Stimulated activated CD8-positive, alpha-beta memory T cell treated with anti-CD3 and anti-CD28 coated beads, Interleukin-4, amount 100 ng/mL, for 24 hours (primary cell): Measurements from ENCODE around the gene GOT2.
"Not testable (repeated sequence)": the region's sequence is repeated elsewhere in the genome, so short reads cannot be mapped to it uniquely, and the experiment has no call there.

Experiments
- DNase-seq: peaks from one replicate; pipeline ENCODE4 v3.0.0-alpha.2; 2020; ENCODE audit warnings: low read depth

The GOT2 gene

GRCh38 chr16:58717994-58718393 lies 16.1 kb downstream of the GOT2 start:
- DNase-seq: no peak

DNA sequence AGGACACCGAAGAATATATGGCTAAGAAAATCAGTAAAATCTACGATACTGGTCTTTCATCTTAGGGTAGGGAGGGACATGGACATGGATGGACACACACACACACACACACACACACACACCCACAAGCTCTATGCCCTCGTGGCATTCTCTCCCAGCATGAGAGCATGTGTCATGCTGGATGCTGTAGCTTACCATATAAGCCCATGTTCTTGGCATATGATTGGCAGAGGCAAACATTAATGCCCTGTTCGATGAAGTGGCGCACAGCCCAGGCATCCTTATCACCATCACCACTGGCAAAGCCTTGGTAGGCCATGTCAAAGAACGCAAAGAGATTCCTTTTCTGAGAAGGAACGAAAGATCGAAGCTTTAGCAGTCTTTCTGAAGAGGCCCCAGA lies 17.6 kb downstream of the GOT2 start:
- DNase-seq: no peak

DNA sequence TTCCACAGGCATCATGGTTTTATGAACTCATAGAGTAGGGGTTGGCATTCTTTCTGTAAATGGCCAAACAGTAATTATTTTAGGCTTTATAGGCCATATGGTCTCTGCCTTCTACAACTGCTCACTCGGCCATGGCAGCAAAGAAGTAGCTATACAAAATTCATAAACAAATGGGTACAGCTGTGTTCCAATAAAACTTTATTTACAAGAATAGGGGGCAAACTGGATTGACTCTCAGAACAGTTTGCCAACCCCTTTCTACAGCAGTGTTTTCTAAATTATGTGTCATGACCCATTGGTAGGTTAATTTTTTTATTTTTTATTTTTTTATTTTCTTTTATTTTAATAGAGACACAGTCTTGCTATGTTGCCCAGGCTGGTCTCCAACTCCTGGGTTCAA lies 20.4 kb downstream of the GOT2 start:
- no peak for DNase-seq

DNA sequence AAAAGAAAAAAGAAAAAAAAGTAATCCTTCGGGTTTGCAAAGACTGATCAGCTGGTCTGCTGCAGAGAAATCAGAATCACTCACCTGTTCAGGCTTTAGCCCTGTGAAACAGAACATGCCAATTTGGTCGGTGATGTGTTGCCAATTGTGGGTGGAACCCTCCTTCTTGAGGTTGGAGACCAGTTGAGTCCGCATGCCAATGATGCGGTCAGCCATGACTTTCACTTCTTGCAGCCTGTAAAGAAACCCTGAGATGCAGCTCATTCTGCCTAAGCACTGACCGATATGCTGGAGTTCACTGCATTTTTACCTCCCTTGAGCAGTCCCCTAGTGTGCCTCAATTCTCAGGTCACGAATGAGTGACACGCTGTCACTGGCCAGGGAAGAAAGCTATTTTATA lies 24.8 kb downstream of the GOT2 start:
- DNase-seq: no peak

DNA sequence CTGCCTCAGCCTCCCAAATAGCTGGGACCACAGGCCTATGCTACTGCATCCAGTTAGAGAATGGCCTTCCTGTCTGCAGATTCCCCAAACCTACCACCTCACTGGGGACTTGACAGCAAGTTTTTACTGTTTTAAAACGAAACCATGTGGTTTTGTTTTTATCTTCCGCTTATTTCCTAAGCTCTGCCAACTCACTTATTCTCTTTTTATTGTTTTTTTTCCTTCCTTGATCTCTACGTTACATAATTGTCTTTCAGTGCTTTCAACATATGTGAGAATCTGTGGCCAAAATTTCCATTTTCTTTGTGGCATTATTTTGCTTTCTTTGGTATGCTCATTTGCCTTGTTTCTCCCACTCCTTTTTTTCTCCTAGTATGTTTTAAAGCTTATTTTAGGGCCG lies 35.0 kb downstream of the GOT2 start:
- no peak for DNase-seq

GRCh38 chr16:58695368-58695767 lies 38.7 kb downstream of the GOT2 start:
- DNase-seq: no peak

DNA sequence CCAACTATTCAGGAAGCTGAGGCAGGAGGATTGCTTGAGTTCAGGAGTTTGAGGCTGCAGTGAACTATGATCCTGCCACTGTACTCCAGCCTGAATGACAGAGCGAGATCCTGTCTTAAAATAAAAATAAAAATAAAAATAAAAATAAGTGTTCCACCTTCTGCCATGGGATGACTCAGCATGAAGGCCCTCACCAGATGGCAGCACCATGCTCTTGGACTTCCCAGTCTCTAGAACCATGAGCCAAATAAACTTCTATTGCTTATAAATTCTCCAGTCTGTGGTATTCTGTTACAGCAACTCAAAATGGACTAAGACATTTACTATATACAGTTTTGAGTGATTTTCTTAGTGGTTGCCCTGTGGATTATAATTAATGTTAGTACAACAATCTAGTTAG lies 41.7 kb downstream of the GOT2 start:
- no peak for DNase-seq

GRCh38 chr16:58686985-58687706 lies 47.0 kb downstream of the GOT2 start:
- not testable (repeated sequence) for DNase-seq

- DNase-seq: no peak
Observed at GRCh38 chr16:58685084-58685449, 49.0 kb downstream of the GOT2 start.

DNA sequence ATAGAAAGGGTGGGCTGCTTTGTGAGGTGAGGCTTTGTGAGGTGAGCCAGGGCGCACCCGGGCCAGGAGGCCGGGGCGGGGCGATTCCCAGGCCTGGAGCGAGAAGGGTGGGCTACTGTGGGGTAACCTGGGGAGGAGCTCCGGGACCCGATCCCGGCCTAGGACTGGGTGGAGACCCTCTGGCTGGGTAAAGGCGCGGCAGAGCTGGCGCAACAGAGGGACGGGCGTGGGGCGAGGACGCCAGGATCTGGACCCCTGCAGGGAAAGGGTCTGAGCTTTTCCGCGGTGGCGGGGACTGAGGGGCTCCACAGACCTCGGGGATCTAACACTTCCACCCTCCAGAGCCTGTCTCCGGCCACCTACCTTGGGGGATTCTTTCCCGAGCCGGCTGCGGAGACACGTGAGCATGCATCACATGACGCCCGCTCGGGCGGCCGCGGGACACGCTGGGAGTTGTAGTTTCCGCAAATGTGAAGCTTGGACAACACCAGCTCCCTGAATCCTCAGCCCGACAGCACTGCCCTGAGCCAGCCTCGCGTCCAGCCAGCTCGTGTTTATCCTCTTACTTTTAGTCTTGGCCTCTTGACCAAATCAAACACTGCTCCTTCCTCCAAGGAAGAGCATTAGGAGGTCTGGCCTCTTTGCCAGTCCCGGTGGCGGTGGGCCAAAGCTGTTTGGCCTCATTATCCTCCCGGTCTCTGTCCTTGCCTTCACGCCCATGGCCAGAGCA lies 49.6 kb downstream of the GOT2 start, which contains the start of gene SLC38A7:
Gene SLC38A7 (minus strand): TSS at position 417 of the 730 bp plus-strand sequence. CDS start 4,644 bp downstream, outside the sequence.
- DNase-seq: peak; percentile 67

GRCh38 chr16:58684001-58684353 lies 50.1 kb downstream of the GOT2 start:
- DNase-seq: no peak

GRCh38 chr16:58679763-58680162 lies 54.4 kb downstream of the GOT2 start:
- no peak for DNase-seq

DNA sequence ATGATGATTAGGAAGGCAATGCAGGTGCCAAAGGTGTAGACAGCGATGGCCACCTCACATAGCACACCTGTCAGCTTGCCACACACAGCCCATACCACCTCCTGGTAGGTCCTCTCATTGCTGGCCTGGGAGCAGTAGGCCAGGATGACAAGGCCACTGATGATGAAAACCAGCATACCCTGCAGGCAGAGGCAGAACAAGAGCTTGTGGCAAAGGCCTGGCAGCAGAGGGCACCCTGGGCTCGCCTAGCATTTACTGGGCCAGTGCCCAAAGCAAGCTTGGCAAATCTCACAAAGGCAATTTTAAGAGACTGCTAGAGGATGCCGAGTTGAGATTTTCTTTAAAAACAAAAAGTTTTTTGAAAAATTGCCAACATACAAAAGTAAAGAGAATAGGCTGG lies 55.4 kb downstream of the GOT2 start:
- DNase-seq: no peak

- no peak for DNase-seq
Observed at GRCh38 chr16:58678269-58678668, 55.8 kb downstream of the GOT2 start.

DNA sequence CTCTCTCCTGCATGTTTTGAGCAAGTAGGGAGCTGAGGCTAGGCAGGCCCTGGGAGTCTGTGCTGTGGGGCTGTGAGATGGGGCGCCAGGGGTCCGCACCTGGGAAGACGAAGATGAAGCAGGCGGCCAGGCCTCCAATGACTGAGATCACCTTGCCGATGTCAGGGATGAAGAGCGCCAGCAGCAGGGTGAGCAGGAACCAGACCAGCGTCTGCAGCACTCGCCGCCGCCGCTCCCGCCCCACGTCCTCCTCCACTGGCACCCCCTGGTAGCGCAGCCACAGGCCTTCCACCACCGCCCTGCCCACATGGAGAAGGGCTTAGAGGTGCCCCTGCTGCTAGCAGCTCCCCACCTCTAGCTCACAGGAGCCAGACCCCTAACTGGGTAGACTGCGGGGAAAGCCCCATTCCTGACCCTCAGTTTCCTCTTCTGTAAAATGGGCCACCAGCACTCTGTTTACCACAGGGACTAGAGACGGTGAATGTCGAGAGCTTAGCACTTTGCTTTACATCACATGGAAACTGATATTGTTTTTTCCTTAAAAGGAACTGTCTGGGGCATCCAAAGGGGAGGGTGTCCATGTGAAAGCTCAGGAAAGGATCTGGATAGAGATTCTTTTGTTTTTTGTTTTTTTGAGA lies 63.1 kb downstream of the GOT2 start:
- no peak for DNase-seq

DNA sequence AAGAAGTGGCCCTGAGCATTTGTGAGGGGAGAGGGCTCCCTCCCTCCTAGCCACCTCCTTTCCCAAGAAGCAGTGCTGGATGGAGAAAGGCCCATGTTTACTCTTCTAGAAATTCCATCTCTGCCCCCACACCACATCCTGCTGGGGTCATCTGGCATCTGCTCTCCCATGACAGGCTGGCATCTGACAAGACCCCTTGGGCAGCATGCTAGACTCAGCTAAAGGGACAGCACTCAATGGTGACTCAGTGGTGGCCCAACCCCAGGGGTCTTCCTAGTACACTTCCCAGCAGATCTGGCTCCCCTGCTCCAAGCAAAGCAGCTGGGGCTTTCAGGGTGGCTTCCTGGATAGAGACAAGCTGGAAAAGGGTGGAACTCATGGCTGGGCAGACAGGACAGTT lies 63.9 kb downstream of the GOT2 start:
- no peak for DNase-seq

GRCh38 chr16:58665200-58665599 lies 68.9 kb downstream of the GOT2 start:
- no peak for DNase-seq

DNA sequence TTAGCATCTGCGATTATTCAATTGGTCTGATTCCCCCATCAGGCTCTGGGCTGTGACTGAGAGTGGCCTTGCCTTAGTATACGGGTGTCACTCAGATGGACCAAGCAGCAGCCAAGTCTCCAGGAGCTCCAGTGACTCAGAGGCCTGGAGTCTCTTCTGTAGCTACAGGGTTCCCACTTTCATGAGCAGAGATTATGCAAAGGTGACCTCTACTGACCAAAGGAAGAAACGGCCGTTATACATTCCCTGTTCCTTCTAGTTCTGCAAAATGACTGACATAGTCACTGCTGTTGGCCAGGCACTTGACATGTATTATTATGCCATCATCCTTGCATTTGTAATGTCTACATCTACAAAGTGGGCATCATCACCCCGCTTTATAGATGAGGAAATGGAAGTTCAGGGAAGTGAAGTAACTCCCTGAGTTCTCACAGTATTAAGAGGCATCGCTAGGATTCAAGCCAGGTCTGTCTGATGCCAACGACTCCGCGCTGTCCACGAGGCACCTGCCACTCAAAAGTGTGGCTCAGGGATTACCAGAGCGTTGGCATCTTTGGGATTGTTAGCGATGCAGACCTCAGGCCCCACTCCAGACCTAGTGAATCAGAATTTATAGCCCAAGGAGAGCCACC lies 72.8 kb downstream of the GOT2 start:
- DNase-seq: no peak

- DNase-seq: not testable (repeated sequence)
Observed at GRCh38 chr16:58659911-58660310, 74.2 kb downstream of the GOT2 start.

DNA sequence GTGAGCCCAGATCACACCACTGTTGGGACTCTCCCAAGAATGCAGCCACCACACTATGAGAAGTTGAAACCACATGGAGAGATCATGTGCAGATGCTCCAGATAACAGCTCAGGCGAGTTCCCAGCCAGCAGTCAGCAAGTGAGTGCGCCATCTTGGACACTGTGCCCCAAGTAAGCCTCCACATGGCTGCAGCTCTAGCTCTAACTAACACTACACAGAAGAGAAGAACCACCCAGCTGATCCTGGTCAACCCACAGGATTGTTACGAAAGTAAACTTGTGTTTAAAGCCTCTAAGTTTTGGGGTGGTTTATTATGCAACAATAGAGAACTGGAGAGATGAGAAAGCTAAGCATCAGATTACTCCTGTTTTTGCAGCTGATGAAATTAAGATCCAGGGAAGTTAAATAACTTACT lies 75.3 kb downstream of the GOT2 start:
- DNase-seq: no peak
